Tibial artery (tissue), 4 donors: ENCODE measurements around the gene CGB2.

ENCODE experiments used
- DNase-seq, 2 donors: peaks; one replicate each; pipeline ENCODE4 v3.0.0-alpha.2; 2019
- H3K27ac ChIP-seq, 2 donors: fragments of 200-600 bp; sonication (generic) in 1 of 2; 1 replicate in 1 of 2; 2 replicates in 1 of 2; pipeline ENCODE4 v1.5.1; 2018 to 2019; ENCODE audit warnings: mild to moderate bottlenecking in 1 of 2
- H3K27me3 ChIP-seq, 2 donors: fragments of 200-600 bp; sonication (generic) in 1 of 2; one replicate each; pipeline versions ENCODE4 v1.5.1 to v1.6.0; 2016 to 2019
- H3K36me3 ChIP-seq, 3 donors: fragments of 200-600 bp; sonication (generic) in 2 of 3; one replicate each; pipeline ENCODE4 v1.5.1; 2016 to 2019; ENCODE audit warnings: mild to moderate bottlenecking in 2 of 3
- H3K4me1 ChIP-seq, 4 donors: fragments of 200-600 bp; sonication (generic) in 2 of 4; 1 replicate in 3 of 4; 2 replicates in 1 of 4; pipeline ENCODE4 v1.5.1; 2016 to 2019
- H3K4me3 ChIP-seq, 2 donors: fragments of 200-600 bp; sonication (generic) in 1 of 2; 1 replicate in 1 of 2; 2 replicates in 1 of 2; pipeline ENCODE4 v1.5.1; 2018 to 2019; ENCODE audit warnings: mild to moderate bottlenecking in 2 of 2
- H3K9me3 ChIP-seq, 3 donors: fragments of 200-600 bp; sonication (generic) in 1 of 3; one replicate each; pipeline ENCODE4 v1.5.1; 2016 to 2019
- intact Hi-C: fragments of 100-400 bp; cut with DNase I; formaldehyde crosslinking; loops from one replicate; pipeline ENCODE4 v1.15.0; 2023; ENCODE audit warnings: low total_unique reads
- TF ChIP-seq, protein P1 (sequence below), 2 experiments: fragments of 200-600 bp in 1 of 2; fragments of 450-650 bp in 1 of 2; IDR thresholded peaks; one replicate each; pipeline ENCODE4 v1.5.1; 2017 to 2019; ENCODE audit warnings: antibody characterized with exemption in 2 of 2, mild to moderate bottlenecking in 1 of 2, moderate library complexity in 1 of 2

The CGB2 gene

DNA sequence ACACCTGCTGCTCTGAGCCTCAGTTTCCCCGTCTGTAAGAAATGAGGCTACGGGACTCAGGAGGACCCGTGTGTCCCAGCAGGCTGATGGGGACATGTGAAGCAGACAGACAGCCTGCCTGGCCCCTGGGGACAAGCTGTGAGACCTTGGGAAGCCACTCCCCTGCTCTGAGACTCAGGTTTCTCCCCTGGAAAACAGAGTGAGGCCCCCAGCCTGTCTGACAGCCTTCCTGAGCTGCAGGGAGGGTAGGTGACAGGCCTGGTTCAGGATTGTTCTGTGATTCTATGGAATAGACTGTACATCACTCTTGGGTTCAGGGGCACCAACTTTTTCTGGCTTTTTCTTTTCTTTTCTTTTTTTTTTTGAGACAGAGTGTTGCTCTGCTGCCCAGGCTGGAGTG lies 35.9 kb downstream of the CGB2 start:
- DNase-seq = no peak
- H3K36me3 ChIP-seq = no peaks in the 10 kb centered on the region
- no peaks in the 10 kb centered on the region for H3K9me3 ChIP-seq
- H3K27ac ChIP-seq = no peak overlapping the region
- peaks cover 0 to 20% (median 14%) of the 10 kb centered on the region in 4 donors for H3K4me1 ChIP-seq
- intact Hi-C loops = no loop called here
- TF ChIP-seq, protein P1, sequence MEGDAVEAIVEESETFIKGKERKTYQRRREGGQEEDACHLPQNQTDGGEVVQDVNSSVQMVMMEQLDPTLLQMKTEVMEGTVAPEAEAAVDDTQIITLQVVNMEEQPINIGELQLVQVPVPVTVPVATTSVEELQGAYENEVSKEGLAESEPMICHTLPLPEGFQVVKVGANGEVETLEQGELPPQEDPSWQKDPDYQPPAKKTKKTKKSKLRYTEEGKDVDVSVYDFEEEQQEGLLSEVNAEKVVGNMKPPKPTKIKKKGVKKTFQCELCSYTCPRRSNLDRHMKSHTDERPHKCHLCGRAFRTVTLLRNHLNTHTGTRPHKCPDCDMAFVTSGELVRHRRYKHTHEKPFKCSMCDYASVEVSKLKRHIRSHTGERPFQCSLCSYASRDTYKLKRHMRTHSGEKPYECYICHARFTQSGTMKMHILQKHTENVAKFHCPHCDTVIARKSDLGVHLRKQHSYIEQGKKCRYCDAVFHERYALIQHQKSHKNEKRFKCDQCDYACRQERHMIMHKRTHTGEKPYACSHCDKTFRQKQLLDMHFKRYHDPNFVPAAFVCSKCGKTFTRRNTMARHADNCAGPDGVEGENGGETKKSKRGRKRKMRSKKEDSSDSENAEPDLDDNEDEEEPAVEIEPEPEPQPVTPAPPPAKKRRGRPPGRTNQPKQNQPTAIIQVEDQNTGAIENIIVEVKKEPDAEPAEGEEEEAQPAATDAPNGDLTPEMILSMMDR (IDR thresholded peaks at IDR 0.05) = no peak
- H3K27me3 ChIP-seq = peaks cover 3 to 95% of the 10 kb centered on the region in 2 donors
- no peak overlapping the region for H3K4me3 ChIP-seq

DNA sequence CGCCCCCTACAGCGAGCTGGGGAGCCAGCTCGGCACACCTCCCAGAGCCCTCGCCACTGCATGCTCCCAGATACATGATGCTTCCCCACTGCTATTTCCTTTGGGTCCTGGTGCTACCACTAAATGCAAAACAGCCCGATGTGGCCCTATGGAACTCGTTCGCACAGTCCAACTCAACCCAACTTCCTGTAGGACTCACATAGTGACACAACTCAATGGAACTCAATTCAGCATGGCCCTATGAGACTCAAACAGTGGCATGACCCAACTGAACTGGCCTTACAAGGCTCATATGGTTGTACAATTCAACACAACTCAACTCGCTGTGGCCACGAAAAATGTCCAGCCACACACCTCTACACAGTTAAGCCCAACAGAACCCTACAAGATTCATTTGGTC lies 37.3 kb downstream of the CGB2 start:
- TF ChIP-seq, protein P1 (IDR thresholded peaks at IDR 0.05) = no peak
- no peak for DNase-seq
- Histone ChIP-seq H3K4me3 (no peak overlapping the region), H3K4me1 (peaks cover 0 to 20% (median 14%) of the 10 kb centered on the region in 4 donors), H3K27me3 (peaks cover 3 to 97% of the 10 kb centered on the region in 2 donors), H3K9me3 (no peaks in the 10 kb centered on the region), H3K36me3 (no peaks in the 10 kb centered on the region), H3K27ac (no peak overlapping the region)
- intact Hi-C loops = no loop called here

- peaks cover 0 to 13% (median 6%) of the 10 kb centered on the region in 4 donors for H3K4me1 ChIP-seq
Observed at GRCh38 chr19:49070416-49070815, 38.7 kb downstream of the CGB2 start.

DNA sequence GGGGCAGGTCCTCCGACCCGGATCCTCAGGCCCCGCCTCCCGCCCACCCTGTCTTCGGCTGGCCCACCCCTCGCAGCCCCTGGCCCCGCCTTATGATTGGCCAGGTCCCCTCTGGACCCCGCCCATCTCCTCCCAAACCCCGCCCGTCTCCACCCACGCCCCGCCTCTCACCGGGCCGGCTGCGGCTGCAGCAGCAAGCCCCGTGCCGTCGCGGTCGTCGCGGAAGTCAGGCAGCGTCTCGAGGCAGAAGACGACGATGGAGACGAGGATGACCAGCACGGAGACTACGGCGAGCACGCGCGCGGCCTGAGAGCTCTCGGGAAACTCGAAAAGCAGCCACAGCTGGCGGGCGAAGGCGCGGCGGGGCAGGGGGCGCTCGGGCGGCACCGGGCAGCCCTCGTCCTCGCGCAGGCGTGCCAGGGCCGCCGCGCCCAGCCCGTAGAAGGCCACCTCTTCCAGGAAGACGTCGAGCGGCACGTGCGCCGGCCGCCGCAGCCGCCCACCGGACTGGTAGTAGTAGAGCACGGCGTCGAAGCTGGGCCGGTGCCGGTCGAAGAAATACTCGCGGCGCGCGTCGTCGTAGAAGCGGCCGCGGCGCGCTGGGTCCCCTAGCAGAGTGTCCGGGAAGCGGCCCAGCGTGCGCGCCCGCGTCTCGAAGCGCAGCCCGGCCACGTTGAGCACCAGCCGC lies 40.3 kb downstream of the CGB2 start:
- peaks cover 0 to 11% (median 6%) of the 10 kb centered on the region in 4 donors for H3K4me1 ChIP-seq
- H3K27me3 ChIP-seq = peaks cover 3 to 73% of the 10 kb centered on the region in 2 donors
- no peak for DNase-seq
- no peak overlapping the region for H3K4me3 ChIP-seq
- no peak overlapping the region for H3K27ac ChIP-seq
- intact Hi-C loops = no loop called here
- no peaks in the 10 kb centered on the region for H3K36me3 ChIP-seq
- no peaks in the 10 kb centered on the region for H3K9me3 ChIP-seq
- TF ChIP-seq, protein P1 (IDR thresholded peaks at IDR 0.05) = no peak

More at GRCh38 chr19:49070416-49070815, 38.7 kb downstream of the CGB2 start:
- Histone ChIP-seq H3K9me3 (no peaks in the 10 kb centered on the region), H3K27ac (no peak overlapping the region), H3K36me3 (no peaks in the 10 kb centered on the region), H3K27me3 (peaks cover 3 to 88% of the 10 kb centered on the region in 2 donors), H3K4me3 (no peak overlapping the region)
- intact Hi-C loops = no loop called here
- DNase-seq = no peak
- TF ChIP-seq, protein P1 (IDR thresholded peaks at IDR 0.05) = no peak

- intact Hi-C loops = no loop called here
- Histone ChIP-seq H3K9me3 (no peaks in the 10 kb centered on the region), H3K27me3 (peaks cover 3 to 57% of the 10 kb centered on the region in 2 donors), H3K4me3 (no peak overlapping the region), H3K36me3 (no peaks in the 10 kb centered on the region), H3K4me1 (peaks cover 0 to 11% (median 6%) of the 10 kb centered on the region in 4 donors), H3K27ac (no peak overlapping the region)
- TF ChIP-seq, protein P1 (IDR thresholded peaks at IDR 0.05) = no peak
- DNase-seq = no peak
Observed at GRCh38 chr19:49073514-49074378, 42.1 kb downstream of the CGB2 start.
